Osteoblast (primary cell): ENCODE data around the gene PLCG2. TPM values are rescaled to one million over a fixed set of nuclear protein-coding genes. Genes with fewer than 3 reads are reported as not detected.
"Not testable (repeated sequence)": the region's sequence is repeated elsewhere in the genome, so short reads cannot be mapped to it uniquely, and the experiment has no call there.

Experiments used
- DNase-seq: peaks from one replicate; pipeline ENCODE4 v3.0.0; 2011; ENCODE audit warnings: low spot score, mixed read lengths; ENCODE audit not compliant: insufficient read length; ENCODE audit errors: missing footprints
- H2AFZ ChIP-seq: 2 replicates; pipeline ENCODE4 v1.6.0; 2011; ENCODE audit warnings: mild to moderate bottlenecking, low read length
- H3K27ac ChIP-seq: 2 replicates; pipeline ENCODE4 v1.5.1; 2011; ENCODE audit warnings: mild to moderate bottlenecking, low read depth, low read length, moderate library complexity
- H3K27me3 ChIP-seq: 2 replicates; pipeline ENCODE4 v1.6.0; 2012; ENCODE audit warnings: mild to moderate bottlenecking, control low read depth, inconsistent platforms, low read length, moderate library complexity; ENCODE audit not compliant: insufficient read depth
- H3K36me3 ChIP-seq: 2 replicates; pipeline ENCODE4 v1.5.1; 2011; ENCODE audit warnings: mild to moderate bottlenecking, low read length, control low read depth, moderate library complexity; ENCODE audit not compliant: insufficient read depth
- H3K4me1 ChIP-seq: 2 replicates; pipeline ENCODE4 v1.5.1; 2011; ENCODE audit warnings: mild to moderate bottlenecking, low read length, control low read depth, moderate library complexity; ENCODE audit not compliant: insufficient read depth
- H3K4me2 ChIP-seq: 2 replicates; pipeline ENCODE4 v1.6.0; 2011; ENCODE audit warnings: mild to moderate bottlenecking, low read length; ENCODE audit not compliant: insufficient read depth
- H3K4me3 ChIP-seq: fragments of 200-600 bp; sonication (generic); 3 replicates; pipeline ENCODE4 v1.5.1; 2012; ENCODE audit warnings: mild to moderate bottlenecking, low read length, inconsistent platforms; ENCODE audit not compliant: insufficient read depth
- H3K79me2 ChIP-seq: 2 replicates; pipeline ENCODE4 v1.6.0; 2012; ENCODE audit warnings: mild to moderate bottlenecking, low read length, control low read depth, inconsistent platforms; ENCODE audit not compliant: insufficient read depth
- H3K9me3 ChIP-seq: 2 replicates; pipeline ENCODE4 v1.5.1; 2011; ENCODE audit warnings: low read depth, low read length, control low read depth
- H4K20me1 ChIP-seq: 2 replicates; pipeline ENCODE4 v1.6.0; 2012; ENCODE audit warnings: mild to moderate bottlenecking, low read length, control low read depth; ENCODE audit not compliant: insufficient read depth
- total RNA-seq: library from RNA; depleted of rRNA; stranded (reverse); fragments of >200 nt; gene quantifications from 2 replicates; pipeline ENCODE4 v1.2.3, GENCODE V29; 2012
- TF ChIP-seq, protein P1 (sequence below): IDR thresholded peaks from 2 replicates; pipeline ENCODE4 v1.5.1; 2011; ENCODE audit warnings: mild to moderate bottlenecking, low read depth, low read length, moderate library complexity; ENCODE audit errors: extremely low read depth

Gene PLCG2
- total RNA-seq, 1 donor = 1.1 TPM

DNA sequence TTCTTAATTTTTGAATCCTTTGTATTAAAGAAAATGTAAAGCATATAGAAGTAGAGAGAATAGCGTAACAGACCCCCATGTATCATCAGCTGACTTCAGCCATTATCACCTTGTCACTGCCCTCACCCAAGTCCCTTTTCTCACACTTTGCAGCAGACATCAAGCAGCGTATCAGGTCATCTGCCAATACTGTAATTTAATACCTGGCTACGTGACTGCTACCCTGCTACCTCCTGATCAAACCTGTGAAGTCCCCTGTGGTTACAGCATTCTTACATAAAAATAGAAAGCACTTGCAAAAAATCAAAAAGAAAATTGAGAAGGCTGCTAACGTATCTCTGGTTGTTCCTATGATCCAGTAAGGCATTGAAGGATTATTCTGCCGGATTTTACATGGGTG lies 96.4 kb downstream of the PLCG2 start:
- Histone ChIP-seq H3K4me2 (no peak overlapping the region), H3K4me1 (no peaks in the 10 kb centered on the region), H2AFZ (no peak overlapping the region), H3K4me3 (no peak overlapping the region), H3K27ac (no peak overlapping the region), H3K9me3 (no peaks in the 10 kb centered on the region), H3K36me3 (no peaks in the 10 kb centered on the region), H3K79me2 (no peaks in the 10 kb centered on the region), H4K20me1 (no peaks in the 10 kb centered on the region), H3K27me3 (peaks cover under 1% of the 10 kb centered on the region)
- TF ChIP-seq, protein P1, sequence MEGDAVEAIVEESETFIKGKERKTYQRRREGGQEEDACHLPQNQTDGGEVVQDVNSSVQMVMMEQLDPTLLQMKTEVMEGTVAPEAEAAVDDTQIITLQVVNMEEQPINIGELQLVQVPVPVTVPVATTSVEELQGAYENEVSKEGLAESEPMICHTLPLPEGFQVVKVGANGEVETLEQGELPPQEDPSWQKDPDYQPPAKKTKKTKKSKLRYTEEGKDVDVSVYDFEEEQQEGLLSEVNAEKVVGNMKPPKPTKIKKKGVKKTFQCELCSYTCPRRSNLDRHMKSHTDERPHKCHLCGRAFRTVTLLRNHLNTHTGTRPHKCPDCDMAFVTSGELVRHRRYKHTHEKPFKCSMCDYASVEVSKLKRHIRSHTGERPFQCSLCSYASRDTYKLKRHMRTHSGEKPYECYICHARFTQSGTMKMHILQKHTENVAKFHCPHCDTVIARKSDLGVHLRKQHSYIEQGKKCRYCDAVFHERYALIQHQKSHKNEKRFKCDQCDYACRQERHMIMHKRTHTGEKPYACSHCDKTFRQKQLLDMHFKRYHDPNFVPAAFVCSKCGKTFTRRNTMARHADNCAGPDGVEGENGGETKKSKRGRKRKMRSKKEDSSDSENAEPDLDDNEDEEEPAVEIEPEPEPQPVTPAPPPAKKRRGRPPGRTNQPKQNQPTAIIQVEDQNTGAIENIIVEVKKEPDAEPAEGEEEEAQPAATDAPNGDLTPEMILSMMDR = no peak
- no peak for DNase-seq

DNA sequence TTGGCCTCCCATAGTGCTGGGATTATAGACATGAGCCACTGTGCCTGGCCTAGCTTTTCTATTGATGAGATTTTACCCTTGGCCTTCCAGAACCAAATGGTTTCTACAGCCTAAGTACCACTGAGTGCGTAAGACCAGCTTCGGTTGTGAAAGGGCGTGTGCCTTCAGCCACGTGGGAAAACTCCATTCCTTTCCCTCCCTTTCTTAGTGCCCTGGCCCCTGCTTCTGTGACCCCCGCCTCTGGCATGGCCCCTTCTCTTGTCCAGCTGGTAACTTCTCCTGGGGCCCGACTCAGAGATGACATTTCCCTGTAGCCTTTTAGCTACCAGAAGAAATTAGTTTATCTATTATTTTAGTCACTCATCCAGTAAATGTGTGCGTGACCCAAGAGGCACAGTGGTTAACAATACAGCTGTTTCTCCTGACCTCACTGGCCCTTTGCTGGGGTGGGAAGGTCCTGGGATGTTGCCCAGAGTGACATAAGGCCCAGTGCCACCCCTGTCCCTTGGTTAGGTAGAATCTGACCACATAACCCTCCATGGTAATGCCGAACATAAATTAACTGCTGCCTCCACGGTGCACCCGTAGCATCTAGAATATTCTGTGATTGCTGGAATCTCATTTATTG lies 97.3 kb downstream of the PLCG2 start:
- no peak overlapping the region for H3K27ac ChIP-seq
- H3K4me1 ChIP-seq = no peaks in the 10 kb centered on the region
- H3K9me3 ChIP-seq = no peaks in the 10 kb centered on the region
- H3K79me2 ChIP-seq = no peaks in the 10 kb centered on the region
- H3K4me2 ChIP-seq = no peak overlapping the region
- H3K4me3 ChIP-seq = no peak overlapping the region
- H3K36me3 ChIP-seq = no peaks in the 10 kb centered on the region
- TF ChIP-seq, protein P1 = no peak
- no peaks in the 10 kb centered on the region for H4K20me1 ChIP-seq
- H2AFZ ChIP-seq = no peak overlapping the region
- H3K27me3 ChIP-seq = no peaks in the 10 kb centered on the region
- no peak for DNase-seq

DNA sequence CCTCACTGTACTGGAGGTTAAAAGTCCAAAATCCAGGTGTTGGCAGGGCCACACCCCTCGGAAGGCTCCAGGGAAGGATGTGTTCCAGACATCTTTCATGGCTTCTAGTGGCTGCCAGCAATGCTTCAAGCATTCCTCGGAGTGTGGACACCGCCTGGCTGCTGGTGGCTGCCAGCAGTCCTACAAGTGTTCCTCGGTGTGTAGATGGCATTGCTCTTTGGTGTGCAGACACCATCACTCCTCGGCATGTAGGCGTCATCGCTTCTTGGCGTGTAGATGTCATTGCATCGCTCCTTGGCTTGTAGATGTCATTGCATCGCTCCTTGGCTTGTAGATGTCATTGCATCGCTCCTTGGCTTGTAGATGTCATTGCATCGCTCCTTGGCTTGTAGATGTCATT lies 98.4 kb downstream of the PLCG2 start:
- not testable (repeated sequence) for H3K4me2 ChIP-seq, H3K79me2 ChIP-seq, H3K9me3 ChIP-seq, H4K20me1 ChIP-seq, H3K36me3 ChIP-seq, H3K4me1 ChIP-seq, H3K27ac ChIP-seq, H3K4me3 ChIP-seq, H2AFZ ChIP-seq, H3K27me3 ChIP-seq, DNase-seq

DNA sequence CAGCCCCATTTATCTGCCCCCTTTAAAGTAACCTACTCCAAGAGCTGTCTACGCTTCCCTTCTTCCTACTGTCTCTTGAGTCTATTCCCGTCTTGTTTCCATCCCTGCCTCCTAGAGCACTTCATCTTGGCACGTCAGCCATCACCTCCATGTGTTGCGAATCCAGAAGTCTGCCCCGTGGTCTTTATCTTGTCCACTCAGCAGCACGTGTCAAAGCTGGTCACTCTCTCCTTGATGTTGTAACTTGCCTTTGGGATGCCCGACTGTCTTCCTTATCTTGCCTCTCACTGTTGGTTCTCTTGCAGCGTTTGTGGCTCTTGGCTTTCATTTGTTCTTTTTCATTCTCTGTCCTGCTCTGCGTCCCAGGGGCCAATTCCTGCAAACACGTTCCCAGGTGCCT lies 99.4 kb downstream of the PLCG2 start:
- H3K36me3 ChIP-seq = no peaks in the 10 kb centered on the region
- H3K27me3 ChIP-seq = no peaks in the 10 kb centered on the region
- H3K9me3 ChIP-seq = no peaks in the 10 kb centered on the region
- H2AFZ ChIP-seq = no peak overlapping the region
- H3K4me3 ChIP-seq = no peak overlapping the region
- no peaks in the 10 kb centered on the region for H3K79me2 ChIP-seq
- H3K4me1 ChIP-seq = no peaks in the 10 kb centered on the region
- TF ChIP-seq, protein P1 = no peak
- no peak for DNase-seq
- H3K27ac ChIP-seq = no peak overlapping the region
- H4K20me1 ChIP-seq = no peaks in the 10 kb centered on the region
- no peak overlapping the region for H3K4me2 ChIP-seq
